Activated CD8-positive, alpha-beta memory T cell treated with anti-CD3 and anti-CD28 coated beads for 1 hour (primary cell): Measurements from ENCODE around the gene FAM118A.
"Not testable (repeated sequence)": the region's sequence is repeated elsewhere in the genome, so short reads cannot be mapped to it uniquely, and the experiment has no call there.

Experiments used
- DNase-seq, 2 donors: peaks; one replicate each; pipeline ENCODE4 v3.0.0-alpha.2; 2020; ENCODE audit warnings: low read depth in 1 of 2; ENCODE audit errors: extremely low read depth in 1 of 2

Gene FAM118A

DNA sequence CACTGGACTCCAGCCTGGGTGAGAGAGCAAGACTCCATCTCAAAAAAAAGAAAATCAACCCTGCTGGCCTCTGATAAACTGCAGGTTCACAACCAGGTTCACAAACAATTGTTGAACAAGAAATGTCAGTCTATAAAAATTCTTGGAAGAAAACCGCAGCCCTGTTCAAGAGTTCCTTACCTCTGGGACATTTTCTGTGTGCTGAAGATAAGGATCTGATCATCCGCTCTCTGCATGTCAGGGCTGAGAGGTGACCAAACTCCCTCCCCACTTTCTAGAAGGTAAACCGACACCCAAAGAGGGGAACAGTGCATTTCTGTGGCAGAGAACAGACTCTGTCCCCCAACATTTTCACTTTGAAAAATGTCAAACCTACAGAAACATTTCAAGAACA is 29.1 kb upstream of the FAM118A start:
- DNase-seq, result no peak

DNA sequence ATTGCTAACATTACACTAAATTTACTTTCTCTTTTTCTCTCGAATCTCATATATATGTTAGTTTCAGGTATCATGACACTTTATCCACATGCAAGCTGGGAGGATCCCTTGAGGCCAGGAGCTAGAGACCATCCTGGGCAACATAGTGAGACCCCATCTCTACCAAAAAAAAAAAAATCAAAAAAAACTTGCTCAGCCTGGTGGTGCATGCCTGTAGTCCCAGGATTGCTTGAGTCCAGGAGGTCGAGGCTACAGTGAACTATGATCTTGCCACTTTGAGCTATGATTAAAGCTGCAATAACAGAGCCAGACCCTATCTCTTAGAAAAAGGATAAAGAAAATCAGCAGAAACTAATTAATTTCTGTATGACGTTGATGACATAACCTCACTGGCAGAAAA is 28.7 kb upstream of the FAM118A start:
- DNase-seq, result no peak

DNA sequence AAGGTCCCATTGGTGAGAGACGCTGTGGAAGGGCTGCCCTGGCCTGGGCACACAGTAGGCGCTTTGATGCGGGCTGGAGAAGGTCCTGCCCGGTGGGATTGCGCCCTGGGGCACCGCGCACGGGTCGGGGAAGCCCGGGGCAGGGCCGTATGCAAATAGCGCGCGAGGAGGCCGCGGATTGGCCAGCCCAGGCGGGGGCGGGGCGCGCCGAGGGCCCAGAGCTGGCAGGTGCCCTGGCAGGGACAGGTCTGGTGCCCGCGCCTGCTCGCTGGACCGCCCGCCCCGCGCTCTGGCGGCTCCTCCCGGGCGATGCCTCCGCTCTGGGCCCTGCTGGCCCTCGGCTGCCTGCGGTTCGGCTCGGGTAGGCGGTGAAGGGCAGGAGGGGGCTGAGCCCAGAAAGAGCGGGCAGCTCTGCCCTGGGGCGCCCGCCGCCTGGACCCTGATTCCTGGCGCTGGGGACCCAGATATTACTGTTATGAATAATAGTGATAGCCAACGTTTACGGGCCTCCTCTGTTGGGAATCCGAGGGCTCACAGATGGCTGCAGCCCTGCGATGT is 24.9 kb upstream of the FAM118A start, which contains the start of gene UPK3A:
Gene UPK3A, plus strand, starts transcription at position 245 of the 558 bp plus-strand sequence. Its CDS starts 65 bp downstream, at position 310.
- DNase-seq, result peak in 1 of 2 donors; percentile 41

DNA sequence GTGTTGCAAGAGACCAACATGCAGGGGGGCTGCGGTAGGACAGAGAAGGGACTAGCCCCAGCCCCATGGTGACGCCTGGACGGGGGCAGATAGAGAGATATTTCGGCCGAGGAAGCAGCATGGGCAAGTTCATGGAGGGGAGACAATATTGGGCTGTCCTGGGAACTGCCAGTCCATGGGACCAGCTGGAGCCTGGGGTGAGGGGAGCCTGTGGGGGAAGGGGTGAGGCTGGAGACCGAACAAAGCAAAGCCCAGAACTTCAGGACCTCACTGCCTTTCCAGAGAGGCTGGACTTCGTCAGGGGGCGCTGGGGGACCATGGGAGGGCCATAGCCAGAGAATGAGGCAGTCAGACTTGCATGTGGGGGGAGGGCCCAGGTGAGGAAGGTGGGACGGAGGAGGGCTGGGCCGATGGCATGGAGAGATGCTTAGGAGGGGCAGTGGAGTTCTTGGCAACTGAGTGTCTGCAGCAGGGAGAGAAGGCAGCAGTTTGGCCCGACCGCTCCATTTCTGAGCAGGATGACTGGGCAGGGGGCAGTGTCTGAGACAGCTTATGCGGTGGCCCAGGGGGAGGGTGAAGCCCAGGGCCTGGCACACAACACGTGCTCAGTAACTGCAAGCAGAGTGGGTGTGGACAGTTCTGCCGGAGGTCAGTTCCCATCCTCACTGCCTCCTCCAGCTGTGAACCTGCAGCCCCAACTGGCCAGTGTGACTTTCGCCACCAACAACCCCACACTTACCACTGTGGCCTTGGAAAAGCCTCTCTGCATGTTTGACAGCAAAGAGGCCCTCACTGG is 24.3 kb upstream of the FAM118A start:
- DNase-seq, result no peak

DNA sequence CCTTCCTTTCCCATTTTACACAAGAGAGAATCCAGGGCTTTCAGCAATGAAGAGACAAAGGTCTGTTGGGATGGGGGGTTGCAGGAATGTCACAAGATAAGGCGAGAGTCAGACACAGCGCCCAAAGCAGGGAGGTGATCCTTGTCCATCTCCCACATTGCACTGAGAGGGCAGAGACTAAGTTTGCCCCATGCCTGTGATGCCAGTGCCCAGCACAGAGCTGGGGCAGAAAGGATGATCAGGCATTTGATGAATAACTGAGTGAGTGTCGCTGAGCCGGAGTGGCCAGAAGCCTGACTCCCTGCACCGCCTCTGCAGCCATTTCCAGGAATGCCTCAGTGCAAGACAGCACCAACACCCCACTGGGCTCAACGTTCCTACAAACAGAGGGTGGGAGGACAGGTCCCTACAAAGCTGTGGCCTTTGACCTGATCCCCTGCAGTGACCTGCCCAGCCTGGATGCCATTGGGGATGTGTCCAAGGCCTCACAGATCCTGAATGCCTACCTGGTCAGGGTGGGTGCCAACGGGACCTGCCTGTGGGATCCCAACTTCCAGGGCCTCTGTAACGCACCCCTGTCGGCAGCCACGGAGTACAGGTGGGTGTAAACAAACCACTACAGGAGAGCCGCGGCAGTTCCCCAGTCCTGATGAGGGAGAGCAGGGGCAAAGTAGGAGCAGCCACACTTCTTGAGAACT is 22.7 kb upstream of the FAM118A start:
- no peak for DNase-seq

DNA sequence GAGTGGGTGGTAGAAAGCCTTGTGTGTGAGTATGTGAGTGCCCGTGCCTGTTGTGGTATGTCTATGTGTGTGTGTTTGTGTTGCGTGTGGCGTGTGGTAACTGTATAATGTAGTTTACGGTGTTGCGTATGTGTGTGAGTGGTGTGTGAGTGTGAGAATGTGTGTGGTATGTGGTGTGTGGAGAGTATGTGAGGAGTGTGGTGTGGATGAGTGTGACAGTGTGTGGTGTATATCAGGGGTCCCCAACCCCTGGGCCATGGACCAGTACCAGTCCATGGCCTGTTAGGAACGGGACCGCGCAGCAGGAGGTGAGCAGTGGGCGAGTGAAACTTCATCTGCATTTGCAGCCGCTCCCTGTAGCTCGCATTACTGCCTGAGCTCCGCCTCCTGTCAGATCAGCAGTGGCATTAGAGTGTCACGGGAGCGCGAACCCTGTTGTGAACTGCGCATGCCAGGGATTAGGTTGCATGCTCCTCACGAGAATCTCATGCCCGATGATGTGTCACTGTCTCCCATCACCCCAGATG is 19.3 kb upstream of the FAM118A start:
- no peak for DNase-seq

DNA sequence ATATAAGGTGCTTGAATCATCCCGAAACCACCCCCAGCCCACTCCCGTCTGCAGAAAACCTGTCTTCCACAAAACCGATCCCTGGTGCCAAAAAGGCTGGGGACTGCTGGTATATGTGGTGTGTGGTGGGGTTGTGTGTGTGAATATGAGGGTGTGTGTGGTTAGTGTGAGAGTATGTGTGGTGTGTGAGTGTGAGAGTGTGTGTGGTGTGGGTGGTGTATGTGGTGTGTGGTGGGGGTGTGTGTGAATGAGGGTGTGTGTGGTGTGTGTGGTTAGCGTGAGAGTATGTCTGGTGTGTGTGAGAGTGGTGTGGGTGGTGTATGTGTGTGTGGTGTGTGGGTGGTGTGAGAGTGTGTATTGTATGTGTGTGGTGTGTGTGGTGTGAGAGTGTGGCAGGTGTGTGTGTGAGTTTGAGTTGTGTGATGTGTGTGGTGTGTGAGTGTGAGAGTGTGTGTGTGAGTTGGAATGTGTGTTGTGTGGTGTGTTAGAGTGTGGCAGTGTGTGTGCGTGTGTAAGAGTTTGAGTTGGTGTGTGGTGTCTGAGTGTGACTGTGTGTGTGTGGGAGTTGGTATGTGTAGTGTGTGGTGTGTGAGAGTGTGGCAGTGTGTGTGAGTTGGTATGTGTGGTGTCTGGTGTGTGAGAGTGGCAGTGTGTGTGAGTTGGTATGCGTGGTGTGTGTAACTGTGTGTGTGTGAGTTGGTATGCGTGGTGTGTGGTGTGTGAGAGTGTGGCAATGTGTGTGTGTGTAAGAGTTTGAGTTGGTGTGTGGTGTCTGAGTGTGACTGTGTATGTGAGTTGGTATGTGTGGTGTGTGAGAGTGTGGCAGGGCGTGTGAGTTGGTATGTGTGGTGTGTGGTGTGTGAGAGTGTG is 18.4 kb upstream of the FAM118A start:
- no peak for DNase-seq

DNA sequence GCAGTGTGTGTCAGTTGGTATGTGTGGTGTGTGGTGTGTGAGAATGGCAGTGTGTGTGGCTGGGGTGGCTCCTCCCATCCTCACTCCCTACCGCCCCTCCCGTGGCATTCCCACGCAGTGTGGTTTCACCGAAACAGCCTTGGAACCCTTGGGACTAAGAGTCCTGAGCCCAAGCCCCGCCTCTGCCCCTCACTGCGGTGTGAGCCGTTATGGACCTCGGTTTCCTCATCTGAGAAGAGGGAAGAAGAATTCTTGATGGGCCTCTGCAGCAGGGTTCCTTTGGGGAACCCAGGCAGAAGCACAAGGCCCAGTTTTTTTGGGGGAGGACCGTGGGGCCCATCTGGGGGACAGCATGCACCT is 17.8 kb upstream of the FAM118A start:
- DNase-seq, result no peak

DNA sequence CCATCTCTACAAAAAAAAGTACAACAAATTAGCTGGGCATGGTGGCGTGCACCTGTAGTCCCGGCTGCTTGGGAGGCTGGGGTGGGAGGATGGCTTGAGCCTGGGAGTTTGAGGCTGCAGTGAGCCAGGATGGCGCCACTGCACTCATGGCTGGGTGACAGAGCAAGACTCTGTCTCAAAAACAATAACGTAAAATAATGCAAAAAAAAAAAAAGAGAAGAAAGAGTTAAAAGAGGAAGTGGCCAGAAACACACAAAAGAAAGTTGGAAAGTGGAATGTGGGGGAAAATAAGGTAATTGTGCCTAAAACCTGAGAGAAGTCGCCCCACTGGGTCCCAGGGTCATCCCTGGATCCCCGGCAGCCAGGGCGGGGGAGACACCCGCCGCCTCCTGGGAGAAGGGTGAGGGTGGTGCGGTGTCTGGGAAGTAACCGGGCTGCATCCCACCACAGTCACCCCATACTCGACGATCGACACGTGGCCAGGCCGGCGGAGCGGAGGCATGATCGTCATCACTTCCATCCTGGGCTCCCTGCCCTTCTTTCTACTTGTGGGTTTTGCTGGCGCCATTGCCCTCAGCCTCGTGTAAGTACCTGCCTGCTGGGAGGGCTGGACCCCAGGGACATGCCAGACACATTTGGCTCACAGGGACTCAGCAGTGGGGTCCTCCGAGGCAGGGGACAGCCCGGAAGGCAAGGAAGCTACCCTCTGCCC is 16.8 kb upstream of the FAM118A start:
- DNase-seq, result no peak

DNA sequence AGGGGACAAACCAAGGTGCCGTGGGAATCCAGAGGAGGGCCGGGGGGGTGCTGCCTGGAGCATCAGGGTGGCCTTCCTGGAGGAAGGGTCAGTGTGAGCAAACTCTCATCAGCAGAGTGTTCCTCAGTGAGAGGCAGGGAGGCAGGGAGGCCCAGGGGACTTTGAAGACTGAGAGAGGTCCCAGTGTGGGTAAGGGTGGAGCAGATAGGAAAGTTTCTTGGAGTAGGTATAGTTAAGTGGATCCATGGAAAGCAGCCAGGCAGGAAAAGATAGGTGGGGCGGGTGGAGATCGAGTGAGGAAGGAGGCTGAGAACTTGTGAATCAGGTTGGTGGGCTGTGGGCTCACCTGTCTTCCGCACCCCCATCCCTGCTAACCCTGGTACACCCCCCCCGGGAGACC is 15.7 kb upstream of the FAM118A start:
- no peak for DNase-seq

DNA sequence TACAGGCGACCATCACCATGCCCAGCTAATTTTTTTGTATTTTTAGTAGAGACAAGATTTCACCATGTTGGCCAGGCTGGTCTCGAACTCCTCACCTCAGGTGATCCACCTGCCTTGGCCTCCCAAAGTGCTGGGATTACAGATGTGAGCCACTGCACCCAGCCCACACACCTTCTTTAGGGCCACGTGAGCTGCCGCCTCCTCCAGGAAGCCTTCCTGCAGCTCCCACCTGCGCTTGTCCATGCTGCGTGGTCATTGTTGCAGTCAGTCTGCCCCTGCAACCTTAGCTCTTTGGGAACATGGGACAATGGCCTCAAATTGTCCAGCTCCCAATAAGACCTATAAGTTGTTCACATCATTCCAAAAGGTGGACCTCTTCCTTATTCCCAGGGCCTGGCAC is 14.7 kb upstream of the FAM118A start:
- DNase-seq, result not testable (repeated sequence)

DNA sequence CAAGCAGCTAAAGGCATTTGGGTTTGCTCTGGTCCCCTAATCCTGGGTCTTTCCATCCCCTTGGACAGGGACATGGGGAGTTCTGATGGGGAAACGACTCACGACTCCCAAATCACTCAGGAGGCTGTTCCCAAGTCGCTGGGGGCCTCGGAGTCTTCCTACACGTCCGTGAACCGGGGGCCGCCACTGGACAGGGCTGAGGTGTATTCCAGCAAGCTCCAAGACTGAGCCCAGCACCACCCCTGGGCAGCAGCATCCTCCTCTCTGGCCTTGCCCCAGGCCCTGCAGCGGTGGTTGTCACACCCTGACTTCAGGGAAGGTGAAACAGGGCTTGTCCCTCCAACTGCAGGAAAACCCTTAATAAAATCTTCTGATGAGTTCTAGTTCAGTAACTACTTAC is 14.2 kb upstream of the FAM118A start:
- no peak for DNase-seq

DNA sequence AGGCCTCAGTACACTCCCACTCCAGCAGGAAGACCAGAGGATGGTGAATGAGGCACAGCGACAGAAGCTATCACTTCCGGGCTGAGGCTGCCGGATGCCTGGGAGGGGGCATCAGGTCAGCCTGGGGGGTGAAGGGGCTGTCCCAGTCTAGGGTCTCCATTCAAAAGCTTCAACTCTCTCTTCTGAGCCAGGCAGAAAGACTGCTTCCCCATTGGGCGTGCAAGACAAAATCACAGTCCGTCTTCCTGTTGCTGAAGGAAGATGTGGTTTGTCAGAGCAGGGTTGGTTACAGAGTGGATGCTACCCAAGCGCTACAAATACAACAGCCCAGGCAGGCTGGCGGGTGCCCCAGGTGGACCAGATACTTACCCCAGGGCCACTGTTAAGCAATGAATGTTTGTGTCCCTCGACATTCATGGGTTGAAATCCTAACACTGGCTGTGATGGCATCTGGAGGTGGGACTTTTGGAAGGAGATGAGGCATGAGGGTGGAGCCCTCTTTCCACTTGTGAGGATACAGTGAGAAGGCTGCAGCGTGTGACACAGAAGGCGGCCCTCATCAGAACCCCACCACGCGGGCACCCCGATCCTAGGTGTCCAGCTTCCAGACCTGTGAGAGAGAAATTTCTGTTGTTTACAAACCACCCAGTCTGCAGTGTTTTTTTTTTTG is 13.0 kb upstream of the FAM118A start:
- no peak for DNase-seq

DNA sequence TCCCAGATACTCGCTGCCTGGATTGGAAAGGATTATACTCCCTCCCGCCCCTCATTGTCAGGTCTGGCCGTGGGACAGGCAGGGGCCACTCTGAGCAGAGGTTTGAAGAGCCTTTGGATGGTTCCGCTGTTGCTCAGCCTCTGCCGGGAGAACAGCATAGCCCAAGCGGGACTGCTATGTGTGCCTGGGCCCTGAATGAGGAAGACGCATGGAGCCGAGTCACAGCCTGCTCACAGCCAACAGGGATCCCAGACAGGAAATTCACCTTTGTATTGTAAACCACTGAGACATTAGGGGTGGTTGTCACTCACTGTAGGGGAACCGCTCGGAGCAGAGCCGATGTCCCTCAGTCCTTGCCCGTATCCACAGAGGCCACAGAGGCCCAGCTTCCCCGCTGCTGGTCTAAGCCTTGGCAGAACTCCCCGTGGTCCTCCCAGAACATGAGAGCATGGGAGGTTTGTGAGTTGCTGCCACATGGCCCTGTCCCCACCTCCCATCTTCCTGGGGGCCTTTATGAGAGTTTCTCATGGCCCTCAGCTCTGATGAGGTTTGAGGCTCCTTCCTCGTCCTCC is 10.7 kb upstream of the FAM118A start:
- no peak for DNase-seq

DNA sequence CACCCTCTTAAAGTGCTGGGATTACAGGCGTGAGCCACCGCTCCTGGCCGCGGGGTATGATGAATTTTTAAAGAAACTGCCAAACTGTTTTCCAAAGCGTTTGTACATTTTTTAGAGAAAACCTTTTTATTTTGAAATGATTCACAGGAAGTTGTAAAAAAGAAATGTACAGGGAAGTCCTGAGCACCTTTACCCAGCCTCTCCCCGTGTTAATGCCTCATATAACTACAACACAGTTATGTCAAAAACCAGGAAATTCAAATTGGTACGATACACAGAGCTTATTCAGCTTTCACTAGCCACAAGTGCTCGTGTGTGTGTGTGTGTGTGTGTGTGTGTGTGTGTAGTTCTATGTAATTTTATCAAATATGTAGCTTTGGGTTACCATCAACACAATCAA is 7.0 kb upstream of the FAM118A start:
- DNase-seq, result no peak

DNA sequence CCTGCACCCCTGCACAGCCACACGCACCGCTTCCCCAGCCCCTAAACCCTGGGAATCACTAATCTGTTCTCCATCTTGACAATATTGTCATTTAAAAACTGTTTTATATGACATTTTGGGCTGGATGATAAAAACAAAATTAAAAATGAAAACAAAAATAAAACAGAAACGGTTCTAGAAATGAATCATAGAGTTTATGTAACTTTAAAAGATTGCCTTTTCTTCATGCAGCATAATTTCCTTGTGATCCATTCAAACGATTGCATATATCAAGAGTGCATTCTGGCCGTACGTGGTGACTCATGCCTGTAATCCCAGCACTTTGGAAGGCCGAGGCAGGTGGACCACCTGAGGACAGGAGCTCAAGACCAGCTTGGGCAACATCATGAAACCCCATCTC is 6.6 kb upstream of the FAM118A start:
- no peak for DNase-seq

DNA sequence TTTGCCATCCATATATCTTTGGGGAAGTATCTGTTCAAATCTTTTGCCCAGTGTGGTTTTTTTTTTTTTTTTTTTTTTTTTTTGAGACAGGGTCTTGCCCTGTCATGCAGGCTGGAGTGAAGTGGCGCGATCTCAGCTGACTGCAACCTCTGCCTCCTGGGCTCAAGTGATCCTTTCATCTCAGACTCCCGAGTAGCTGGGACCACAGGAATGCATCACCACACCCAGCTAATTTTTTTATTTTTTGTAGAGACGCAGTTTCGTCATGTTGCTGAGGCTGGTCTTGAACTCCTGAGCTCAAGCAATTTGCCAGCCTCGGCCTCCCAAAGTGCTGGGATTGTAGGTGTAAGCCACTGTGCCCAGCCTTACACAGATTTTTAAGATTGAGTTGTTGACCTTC is 4.8 kb upstream of the FAM118A start:
- no peak for DNase-seq

DNA sequence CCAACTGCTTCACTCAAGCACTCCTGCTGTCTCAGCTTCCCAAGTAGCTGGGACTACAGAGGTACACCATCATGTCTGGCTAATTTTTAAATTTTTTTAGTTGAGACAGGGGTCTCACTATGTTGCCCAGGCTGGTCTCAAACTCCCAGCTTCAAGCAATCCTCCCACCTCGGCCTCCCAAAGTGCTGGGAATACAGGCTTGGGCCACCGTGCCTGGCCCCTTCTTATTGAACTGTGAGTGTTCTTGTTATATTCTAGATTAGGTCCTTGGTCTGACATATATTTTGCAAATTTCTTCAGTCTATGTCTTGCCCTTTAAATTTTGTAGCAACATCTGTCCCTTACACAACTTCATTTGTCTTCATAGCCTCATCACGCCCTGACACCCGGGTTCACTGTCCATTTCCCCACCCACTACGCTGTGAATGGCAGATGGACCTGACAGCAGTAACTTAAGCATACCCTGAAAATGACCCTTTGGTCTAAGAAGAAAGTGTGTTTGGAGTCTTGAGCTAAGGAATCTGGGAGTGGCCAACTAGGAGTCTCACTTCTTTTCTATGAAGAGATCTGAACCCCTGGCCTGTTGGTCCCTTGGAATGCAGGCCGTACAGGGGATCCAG is 4.2 kb upstream of the FAM118A start:
- DNase-seq, result no peak

DNA sequence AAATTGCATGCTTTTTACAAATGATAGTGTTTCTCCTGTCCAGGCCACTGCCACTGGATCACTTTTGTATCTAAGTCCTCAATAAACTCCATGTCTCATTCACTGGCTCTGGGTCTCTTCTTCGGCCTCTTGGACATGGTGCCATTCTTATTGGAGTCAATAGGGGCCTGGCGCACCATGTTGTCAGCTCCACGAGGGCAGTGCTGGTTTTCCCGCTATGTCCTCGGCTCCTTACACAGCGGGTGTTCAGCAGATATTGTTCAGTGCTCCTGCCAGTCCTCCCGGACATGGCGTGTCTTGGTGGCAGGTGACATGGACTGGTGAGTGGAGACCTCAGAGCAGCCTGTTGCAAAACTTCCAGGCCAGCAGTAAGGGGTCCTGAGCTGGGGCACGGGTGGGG is 3.6 kb upstream of the FAM118A start:
- DNase-seq, result no peak
